SK-N-MC (cell line): Measurements from ENCODE around the gene SNX18.
"Not testable (repeated sequence)": the region's sequence is repeated elsewhere in the genome, so short reads cannot be mapped to it uniquely, and the experiment has no call there.

Experiments
- DNase-seq: peaks from one replicate; pipeline ENCODE4 v3.0.0-alpha.2; 2011; ENCODE audit warnings: low read depth, low spot score
- H3K27ac ChIP-seq: fragments of 200-600 bp; sonication (generic); 2 replicates; pipeline ENCODE4 v1.5.1; 2016; ENCODE audit warnings: mixed run types
- H3K36me3 ChIP-seq: fragments of 200-600 bp; sonication (generic); 2 replicates; pipeline ENCODE4 v1.6.1; 2017; ENCODE audit warnings: antibody characterized with exemption, low read length, mixed read lengths; ENCODE audit not compliant: insufficient read depth
- H3K4me3 ChIP-seq: fragments of 200-600 bp; sonication (generic); 2 replicates; pipeline ENCODE4 v1.5.1; 2016
- H3K9ac ChIP-seq: fragments of 200-600 bp; sonication (generic); 2 replicates; pipeline ENCODE4 v1.8.0; 2017; ENCODE audit warnings: mixed run types, mixed read lengths; ENCODE audit not compliant: insufficient read length
- H3K9me3 ChIP-seq: fragments of 200-600 bp; sonication (generic); 2 replicates; pipeline ENCODE4 v1.6.1; 2017; ENCODE audit warnings: low read depth, mild to moderate bottlenecking, antibody characterized with exemption, low read length, moderate library complexity, mixed read lengths
- EZH2 ChIP-seq: fragments of 200-600 bp; sonication (generic); IDR thresholded peaks from one replicate; pipeline ENCODE4 v1.6.1; 2017; ENCODE audit warnings: antibody characterized with exemption
- FOXP2 ChIP-seq: optimal IDR thresholded peaks from 2 replicates; pipeline ENCODE3; 2011; ENCODE audit warnings: mild to moderate bottlenecking, moderate library complexity; ENCODE audit not compliant: insufficient read depth; ENCODE audit errors: extremely low read length, control extremely low read depth
- POLR2AphosphoS5 ChIP-seq: IDR thresholded peaks from 2 replicates; pipeline ENCODE4 v1.6.1; 2012; ENCODE audit warnings: mild to moderate bottlenecking, low read depth, low read length, borderline replicate concordance

SNX18 gene

DNA sequence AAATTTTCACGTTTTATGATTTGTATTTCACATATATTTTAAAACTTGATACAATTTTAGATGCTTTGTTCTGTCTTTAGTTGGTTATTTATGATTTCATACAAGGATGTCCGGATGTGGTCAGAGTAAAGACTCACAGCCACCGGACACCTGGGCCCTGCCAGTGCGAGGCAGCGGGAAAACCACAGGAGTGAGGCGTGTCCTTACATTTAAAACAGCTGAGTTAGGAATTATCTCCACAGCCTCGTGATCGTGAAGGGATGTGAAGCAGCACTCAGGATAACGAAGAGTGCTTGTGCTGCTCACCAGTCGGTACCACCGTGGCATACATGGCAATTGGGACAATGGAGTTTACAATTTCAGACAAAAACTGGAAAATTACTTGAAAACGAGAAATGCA lies 14.0 kb downstream of the SNX18 start:
- TF ChIP-seq FOXP2 (no peak), EZH2 (no peak), POLR2AphosphoS5 (no peak)
- Histone ChIP-seq H3K36me3 (peaks cover 83% of the 10 kb centered on the region), H3K27ac (peak overlapping the region; percentile 61), H3K9ac (no peak overlapping the region), H3K9me3 (no peaks in the 10 kb centered on the region), H3K4me3 (peak overlapping the region; percentile 60)
- DNase-seq = no peak

DNA sequence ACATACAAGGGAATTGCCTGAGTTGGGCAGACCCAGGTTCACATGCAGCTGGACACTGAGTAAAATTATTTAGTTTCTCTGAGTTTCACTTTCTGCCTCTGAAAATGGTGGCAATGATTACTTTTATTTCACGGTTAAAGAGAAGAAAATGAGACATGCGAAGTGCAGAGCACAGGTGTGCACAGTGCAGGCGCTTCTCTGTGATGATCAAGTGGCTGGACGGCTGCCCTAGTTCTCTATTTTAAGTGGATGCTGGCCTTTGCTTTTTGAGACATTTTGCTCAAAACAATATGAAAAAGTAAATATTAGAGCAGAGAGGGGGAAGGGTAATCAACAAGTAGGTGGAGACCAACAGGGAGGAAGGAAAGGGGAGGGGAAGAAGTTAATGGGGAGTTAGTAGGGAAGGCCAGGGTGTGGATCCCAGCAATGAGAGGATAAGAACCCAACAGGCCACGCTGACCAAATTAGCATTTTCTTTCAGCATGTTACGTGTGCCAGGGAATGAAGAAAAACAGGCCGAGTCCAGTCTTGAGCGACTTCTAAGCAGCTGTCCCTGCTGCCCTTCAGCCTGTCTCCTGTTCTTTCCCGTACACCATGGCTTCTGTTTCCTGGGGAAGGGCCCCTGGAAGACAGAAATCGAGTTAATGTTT lies 16.1 kb downstream of the SNX18 start:
- no peak for TF ChIP-seq EZH2
- no peak for TF ChIP-seq FOXP2
- no peak for TF ChIP-seq POLR2AphosphoS5
- H3K4me3 ChIP-seq = peak overlapping the region; percentile 5; the same call in 1 of the 2 replicates
- H3K27ac ChIP-seq = peak overlapping the region; percentile 58
- no peaks in the 10 kb centered on the region for H3K9me3 ChIP-seq
- H3K9ac ChIP-seq = peak overlapping the region; percentile 5
- no peak for DNase-seq
- peaks cover 84% of the 10 kb centered on the region for H3K36me3 ChIP-seq

DNA sequence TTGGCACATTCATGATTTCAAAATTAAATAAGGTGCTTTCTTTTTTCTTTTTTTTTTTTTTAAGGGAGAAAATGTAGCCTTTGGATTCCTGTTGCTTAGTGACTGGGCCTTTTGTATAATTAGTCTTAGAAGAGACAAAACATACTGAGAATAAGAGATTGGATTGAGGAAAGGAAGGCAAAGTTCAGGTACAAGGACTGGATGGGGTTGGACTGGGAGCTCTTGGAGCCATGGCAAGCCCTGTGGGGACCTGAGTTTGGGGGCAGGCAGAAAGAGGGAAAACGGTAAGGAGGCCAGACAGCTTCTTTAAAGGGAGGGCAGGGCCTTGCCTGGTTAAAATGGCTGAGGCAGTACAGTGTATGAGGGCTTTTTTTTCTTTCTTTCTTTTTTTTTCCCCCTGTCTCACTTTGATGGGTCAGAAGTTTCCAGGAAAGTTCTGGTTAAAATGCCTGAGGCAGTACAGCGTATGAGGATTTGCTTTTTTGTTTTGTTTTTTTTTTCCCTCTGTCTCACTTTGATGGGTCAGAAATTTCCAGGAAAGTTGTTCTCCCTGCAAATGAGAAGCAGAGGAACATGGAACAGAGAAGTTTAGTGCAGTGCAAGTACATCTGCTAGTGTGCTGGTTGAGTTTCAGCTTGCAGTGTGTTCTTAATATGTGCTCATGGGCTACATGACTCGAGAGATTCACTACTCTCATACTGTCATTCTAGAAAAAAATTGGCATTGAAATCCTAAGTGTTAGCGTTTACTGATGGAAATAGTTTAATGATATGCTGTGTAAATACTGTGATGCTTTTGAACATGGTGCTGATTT lies 16.8 kb downstream of the SNX18 start:
- Histone ChIP-seq H3K36me3 (peaks cover 83% of the 10 kb centered on the region), H3K9ac (no peak overlapping the region), H3K27ac (peak overlapping the region; percentile 58), H3K9me3 (no peaks in the 10 kb centered on the region), H3K4me3 (no peak overlapping the region)
- no peak for TF ChIP-seq FOXP2
- TF ChIP-seq POLR2AphosphoS5 = no peak
- no peak for TF ChIP-seq EZH2
- no peak for DNase-seq

DNA sequence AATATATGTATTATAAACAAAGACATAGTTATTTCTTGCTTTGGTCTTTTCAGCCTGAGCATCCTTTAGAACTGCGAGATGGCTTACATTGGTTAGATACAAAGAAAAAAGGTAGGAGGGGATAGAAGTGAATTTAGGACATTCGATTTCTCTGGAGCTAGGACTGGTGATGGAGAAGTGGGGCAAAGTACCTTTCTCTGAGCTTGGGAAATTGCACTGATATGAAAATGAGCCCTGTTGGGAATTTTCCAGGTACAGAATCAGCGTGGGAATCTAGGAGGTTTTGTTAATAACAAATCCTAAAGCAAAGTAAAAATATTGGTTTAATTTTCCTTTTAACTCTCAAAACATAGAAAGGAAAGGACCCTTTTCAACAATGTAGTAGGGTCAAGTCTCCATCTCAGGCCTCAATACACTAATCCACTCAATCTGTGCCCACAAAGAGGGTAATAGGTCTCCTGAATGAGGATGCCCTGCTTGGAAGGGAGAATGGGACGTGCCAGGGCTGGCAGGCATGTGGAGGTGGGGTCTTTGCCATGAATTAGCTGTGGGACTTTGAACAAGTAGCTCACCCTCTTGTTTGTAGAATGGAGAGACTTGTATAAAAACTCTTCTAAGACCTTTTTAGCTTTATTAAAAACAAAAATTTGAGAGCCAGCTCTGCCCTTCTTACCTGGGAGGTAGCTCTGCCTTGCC lies 17.7 kb downstream of the SNX18 start:
- no peak for DNase-seq
- Histone ChIP-seq H3K4me3 (no peak overlapping the region), H3K27ac (no peak overlapping the region), H3K9ac (no peak overlapping the region), H3K36me3 (peaks cover 84% of the 10 kb centered on the region), H3K9me3 (no peaks in the 10 kb centered on the region)
- TF ChIP-seq POLR2AphosphoS5 = no peak; the same call in 1 of the 2 replicates
- TF ChIP-seq EZH2 = no peak
- TF ChIP-seq FOXP2 = no peak

DNA sequence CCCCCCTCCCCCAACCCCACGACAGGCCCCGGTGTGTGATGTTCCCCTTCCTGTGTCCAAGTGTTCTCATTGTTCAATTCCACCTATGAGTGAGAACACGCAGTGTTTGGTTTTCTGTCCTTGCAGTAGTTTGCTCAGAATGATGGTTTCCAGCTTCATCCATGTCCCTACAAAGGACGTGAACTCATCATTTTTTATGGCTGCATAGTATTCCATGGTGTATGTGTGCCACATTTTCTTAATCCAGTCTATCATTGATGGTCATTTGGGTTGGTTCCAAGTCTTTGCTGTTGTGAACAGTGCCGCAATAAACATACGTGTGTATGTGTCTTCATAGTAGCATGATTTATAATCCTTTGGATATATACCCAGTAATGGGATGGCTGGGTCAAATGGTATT lies 18.8 kb downstream of the SNX18 start:
- H3K36me3 ChIP-seq = peaks cover 86% of the 10 kb centered on the region

DNA sequence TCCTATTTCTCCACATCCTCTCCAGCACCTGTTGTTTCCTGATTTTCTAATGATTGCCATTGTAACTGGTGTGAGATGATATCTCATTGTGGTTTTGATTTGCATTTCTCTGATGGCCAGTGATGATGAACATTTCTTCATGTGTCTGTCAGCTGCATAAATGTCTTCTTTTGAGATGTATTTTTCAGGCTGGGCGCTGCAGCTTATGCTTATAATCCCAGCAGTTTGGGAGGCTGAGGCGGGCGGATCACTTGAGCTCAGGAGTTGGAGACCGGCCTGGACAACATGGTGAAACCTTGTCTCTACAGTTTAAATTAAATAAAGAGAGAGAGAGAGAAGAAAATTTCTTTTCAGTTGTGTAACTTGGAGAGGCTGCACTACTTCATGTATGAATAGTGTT lies 19.3 kb downstream of the SNX18 start:
- peaks cover 86% of the 10 kb centered on the region for H3K36me3 ChIP-seq
- H3K9ac ChIP-seq, DNase-seq, H3K9me3 ChIP-seq, H3K4me3 ChIP-seq, H3K27ac ChIP-seq: not testable (repeated sequence)

More for the DNA sequence above, 18.8 kb downstream of the SNX18 start:
- H3K4me3 ChIP-seq, H3K9ac ChIP-seq, H3K27ac ChIP-seq, H3K9me3 ChIP-seq, DNase-seq: not testable (repeated sequence)

DNA sequence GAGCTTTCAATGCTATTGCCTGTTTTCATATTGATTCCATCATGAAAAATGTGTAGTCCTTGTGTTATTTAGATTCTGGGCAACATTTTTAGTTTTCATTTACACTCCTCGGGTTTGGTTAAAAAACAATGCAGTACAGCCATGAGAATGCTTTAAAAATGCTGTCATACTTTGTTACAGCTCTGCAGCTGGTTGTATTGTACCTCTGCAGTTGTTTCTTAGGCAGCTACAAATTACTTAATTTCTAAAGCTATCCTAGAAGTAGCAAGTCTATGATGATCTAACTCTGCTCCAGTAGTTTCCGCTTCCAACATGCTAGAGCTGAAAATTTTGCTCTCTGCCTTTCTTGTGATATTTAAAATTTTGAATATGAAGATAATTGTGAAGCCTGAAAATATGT lies 20.2 kb downstream of the SNX18 start:
- H3K27ac ChIP-seq = peak overlapping the region; percentile 69
- peaks cover 86% of the 10 kb centered on the region for H3K36me3 ChIP-seq
- no peak for DNase-seq
- no peak overlapping the region for H3K4me3 ChIP-seq
- no peaks in the 10 kb centered on the region for H3K9me3 ChIP-seq
- TF ChIP-seq FOXP2 = no peak
- TF ChIP-seq EZH2 = no peak
- H3K9ac ChIP-seq = peak overlapping the region; percentile 21

DNA sequence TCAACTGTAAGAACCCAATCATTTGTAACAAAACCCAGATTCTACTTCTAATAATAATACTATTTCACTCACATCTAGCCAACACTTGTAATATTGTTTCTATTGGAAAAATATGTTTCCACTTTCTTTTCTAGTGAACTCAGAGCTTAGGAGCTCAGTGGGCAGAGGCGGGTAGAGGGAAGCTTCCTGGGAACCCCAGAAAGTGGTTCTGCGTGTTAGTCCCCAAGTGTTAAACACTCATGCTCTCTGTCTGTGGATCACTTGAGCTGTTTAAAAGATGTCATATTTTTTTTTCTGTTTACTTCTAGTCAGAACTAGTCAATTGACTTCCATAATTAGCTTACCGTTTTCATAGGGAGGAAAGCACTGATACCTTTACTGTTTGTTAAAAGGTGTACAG lies 20.6 kb downstream of the SNX18 start:
- peaks cover 86% of the 10 kb centered on the region for H3K36me3 ChIP-seq
- H3K9me3 ChIP-seq = no peaks in the 10 kb centered on the region
- no peak for DNase-seq
- H3K9ac ChIP-seq = peak overlapping the region; percentile 21
- peak overlapping the region; percentile 69 for H3K27ac ChIP-seq
- TF ChIP-seq EZH2 (no peak), POLR2AphosphoS5 (no peak), FOXP2 (no peak)
- H3K4me3 ChIP-seq = no peak overlapping the region

DNA sequence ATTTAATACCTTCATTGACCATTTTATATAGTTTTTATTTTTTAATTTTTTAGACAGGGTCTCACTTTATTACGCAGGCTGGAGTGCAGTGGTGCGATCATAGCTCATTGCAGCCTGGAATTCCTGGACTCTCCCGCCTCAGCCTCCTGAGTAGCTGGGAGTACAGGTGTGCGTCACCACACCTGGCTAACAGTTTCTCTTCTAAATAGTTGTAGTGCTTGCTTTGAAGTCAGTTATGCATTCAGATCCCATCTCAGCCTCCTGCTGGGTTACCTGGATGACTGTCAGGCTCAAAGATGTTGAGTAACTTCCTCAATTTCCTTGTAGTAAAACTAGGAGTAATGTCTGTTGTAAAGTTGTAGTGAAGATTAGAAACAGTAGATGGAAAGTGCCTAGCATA lies 21.4 kb downstream of the SNX18 start:
- Histone ChIP-seq H3K9ac (no peak overlapping the region), H3K4me3 (no peak overlapping the region), H3K27ac (no peak overlapping the region), H3K36me3 (peaks cover 87% of the 10 kb centered on the region), H3K9me3 (no peaks in the 10 kb centered on the region)
- DNase-seq = no peak
- TF ChIP-seq FOXP2 (no peak), POLR2AphosphoS5 (no peak), EZH2 (no peak)
